NCI-H526 (cell line): ENCODE data around the gene TALDO1.
A peak's percentile ranks its signal among the peaks of the same experiment; 100 is the strongest.

Source experiments
- DNase-seq, 2 experiments: peaks; one replicate each; lab custom pipeline; 2025; lab: John Stamatoyannopoulos, UW

The TALDO1 gene

DNA sequence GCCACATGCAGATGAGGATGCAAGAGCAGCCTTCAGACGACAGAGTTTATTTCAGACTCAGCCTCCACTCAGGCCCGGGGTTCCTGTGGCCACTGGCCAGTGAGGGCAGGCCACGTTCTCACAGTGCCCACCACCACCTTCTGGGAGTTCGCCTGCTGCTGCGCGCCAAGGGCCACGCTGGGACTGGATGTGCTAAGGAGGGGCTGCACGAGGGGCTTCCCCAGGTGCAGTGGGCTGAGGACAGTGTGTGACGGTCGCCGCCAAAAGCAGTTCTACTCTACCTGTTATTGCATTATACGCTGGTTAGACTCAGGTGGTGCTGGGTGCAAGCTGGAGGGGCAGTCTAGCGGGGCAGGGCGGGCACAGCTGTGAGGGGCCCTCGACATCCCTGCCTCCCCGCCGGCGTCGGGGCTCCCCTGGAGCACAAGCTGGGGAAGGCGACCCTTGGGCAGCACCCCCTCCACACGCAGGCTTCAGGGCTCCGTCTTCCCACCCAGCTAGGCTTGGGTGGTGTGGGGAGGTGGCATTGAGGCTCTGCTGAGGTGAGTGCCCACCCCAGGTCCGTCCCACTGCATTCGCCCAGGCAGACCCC lies 39.9 kb downstream of the TALDO1 start:
- DNase-seq, result no peak

DNA sequence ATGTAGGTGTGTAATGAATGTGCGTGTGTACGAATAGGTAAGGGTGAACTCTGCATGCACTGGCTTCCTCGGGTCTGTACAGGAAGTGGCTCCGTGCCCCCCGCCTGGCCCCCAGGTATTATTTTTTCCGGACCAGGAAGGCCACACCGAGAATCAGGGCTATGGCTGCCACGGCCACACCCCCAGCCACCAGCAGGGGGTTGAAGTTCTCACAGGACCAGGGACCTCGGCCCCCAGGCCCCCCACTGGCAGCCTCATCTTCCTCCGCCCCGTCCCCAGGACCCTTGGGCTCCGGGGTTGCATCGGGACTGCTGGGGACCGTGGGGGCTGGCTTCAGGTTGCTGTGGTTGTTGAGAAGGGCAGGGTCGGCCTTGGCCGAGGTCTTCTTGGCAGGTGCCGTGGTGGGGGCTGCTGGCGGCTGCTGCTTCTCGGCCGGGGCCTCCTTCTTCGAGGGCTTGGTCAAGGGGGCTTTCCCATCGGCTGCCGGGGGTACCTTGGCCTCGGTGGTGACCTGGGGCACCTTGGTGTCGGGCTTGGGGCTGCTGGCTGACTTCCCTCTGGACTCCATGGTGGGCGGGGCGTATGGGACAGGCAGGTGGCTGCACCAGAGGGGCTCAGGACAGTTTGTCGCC lies 40.9 kb downstream of the TALDO1 start:
- DNase-seq, result no peak

DNA sequence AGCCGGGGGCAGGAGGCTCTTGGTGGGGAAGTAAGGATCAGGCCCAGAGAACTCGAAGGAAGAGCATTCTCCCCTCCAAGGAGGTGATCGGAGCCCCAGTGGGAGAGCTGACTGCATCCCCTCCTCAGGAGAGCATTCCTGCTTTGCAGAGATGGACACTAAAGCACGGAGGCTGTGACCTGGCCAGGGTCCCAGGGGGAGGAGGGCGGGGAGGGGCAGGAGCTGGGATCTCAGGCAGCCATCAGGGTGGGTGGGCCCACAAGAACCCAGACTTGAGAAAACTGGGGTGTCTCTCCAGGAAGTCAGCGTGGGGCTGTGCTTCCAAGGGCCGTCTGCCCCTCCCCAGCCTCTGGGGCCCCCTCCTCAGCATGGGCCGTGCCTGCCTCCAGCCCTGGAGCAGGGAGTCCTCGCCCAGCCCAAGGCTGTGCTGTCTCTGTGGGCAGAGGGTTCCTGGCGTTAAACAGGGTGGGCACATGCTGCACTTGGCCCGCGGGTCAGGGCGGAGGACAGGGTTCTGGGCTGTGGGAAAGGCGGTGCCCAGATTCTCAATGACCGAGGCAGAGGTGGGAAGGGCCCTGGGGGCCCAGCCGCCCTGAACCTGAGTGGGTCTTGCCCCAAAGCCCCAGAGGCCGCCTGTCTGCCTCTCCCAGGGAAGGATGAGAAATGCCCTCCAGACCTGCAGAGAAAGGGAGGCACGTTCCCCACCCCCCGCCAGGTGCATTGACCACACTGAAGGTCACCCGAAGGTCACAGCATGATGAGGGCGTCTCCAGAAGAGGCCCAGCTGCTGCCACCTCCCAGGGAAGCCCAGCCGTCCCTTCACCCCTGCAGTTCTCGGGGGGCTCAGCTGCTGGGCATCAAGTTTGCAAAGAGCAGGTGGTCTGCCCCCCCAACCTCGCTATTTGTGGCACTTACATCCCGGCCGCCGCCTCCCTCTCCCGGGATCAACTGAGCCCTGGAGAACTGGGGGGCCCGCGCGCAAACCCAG lies 42.0 kb downstream of the TALDO1 start:
- no peak for DNase-seq

DNA sequence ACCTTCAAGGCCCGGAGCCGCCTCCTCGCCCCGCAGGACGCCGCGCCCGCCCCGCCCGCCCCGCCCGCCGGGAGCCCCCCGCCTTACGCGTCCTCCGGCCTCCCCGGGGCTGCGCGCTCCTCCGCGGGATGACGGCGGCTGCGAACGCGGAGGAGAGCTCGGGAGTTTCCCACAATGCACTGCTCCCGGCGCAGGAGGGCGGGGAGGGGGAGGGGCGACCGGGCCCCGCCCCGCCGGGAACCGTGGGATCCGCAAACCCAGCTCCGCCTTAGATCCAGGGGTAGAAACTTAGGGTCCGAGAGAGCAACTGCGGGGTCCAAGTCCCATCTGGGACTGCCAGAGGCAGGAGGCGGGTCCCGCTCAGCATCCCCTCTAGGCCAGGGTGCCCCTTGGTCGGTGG lies 42.7 kb downstream of the TALDO1 start, which contains the start of gene CEND1:
Gene CEND1 (minus strand): TSS at position 148 of the 400 bp plus-strand sequence. CDS start 1,514 bp downstream, outside the sequence.
- DNase-seq, result peak in 1 of 2 experiments; percentile 74

DNA sequence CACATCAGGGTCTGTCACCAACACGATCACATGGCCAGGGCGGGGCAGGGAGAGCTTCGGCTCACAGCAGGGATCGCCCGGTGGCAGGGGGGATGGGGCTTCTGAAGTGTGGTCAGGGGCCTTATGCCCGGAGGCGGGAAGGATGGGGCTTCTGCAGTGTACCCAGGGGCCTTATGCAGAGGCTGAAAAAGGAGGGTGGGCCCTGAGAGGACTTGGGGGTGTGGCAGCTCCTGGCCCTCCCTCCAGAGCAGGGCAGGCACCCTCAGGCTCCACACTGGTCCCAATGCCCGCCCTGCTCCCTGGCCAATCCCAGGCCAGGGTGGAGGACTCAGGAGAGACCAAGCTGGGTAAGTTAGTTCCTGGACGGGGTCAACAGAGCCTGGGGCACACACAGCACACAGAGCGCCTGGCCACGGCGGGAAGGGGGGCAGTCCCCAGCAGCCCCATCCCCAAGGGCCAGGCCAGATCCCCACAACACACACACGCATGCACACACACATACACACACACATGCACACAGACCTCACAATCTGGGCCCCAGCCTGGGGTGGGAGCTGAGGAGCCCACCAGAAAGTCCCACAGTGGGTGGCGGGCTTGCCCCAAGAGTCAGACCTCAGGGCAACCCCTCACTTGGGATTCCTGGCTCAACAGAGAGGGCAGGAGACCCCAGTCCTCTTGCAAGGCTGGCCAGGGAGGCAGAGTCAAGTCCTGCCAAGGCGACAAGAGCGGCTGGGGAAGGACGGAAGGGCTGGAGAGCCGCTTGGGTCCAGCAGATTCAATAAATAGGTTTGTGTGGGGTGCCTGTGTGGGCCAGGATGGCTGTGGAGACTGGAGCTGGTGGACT lies 43.7 kb downstream of the TALDO1 start:
- peak in 1 of 2 experiments; percentile 44 for DNase-seq

DNA sequence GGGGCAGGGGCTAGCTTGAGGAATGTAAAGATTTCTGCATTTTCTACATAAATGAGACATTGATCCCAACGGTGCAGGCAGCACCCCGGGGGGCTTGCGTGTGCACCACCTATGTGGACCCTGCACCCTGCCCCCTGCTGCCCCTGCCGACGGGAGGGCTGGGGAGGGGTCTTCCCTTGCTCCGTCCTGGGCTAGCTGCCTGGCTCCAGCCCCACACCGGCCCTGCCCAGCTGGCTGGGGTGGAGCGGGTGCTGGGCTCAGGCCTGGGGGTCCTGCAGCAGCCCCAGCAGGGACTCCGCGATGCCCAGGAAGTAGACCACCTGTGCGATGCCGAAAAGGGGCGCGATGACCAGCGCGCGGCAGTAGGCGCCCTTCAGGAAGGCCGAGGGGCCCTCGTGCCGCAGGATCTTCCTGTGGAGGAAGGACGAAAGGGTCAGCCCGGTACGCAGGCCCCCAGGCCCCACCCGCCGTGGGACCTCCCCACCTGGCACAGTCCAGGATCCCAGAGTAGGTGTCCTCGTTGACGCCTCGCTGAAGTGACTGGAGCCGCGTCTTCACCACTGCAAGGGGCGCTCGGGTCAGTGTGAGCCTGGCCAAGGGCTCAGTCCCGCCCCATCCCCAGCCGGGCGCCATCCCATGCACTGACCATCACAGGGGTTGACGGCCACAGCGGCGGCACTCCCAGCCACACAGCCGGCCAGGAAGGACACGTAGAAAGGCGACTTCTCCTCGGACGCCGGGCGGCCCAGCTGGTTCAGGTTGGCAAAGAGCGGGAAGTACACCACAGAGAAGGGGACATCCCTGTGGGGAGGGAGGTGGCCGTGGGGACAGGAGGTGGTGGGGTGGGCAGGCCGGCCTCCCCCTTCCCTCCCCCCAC lies 44.6 kb downstream of the TALDO1 start:
- no peak for DNase-seq

DNA sequence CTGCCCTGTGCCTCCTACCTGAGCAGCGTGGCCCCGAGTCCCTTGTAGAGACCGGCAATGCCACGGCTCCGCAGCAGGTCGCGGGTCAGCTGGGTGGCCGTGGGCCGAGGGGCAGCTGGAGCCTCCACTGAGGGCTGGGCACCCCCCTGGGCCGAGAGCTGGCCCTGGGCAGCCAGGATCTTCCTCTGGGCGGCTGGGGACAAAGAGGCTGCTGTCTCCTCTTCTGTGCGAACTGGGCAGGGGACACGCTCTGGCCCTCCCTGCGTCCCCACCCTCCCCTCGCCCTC lies 45.2 kb downstream of the TALDO1 start:
- no peak for DNase-seq

DNA sequence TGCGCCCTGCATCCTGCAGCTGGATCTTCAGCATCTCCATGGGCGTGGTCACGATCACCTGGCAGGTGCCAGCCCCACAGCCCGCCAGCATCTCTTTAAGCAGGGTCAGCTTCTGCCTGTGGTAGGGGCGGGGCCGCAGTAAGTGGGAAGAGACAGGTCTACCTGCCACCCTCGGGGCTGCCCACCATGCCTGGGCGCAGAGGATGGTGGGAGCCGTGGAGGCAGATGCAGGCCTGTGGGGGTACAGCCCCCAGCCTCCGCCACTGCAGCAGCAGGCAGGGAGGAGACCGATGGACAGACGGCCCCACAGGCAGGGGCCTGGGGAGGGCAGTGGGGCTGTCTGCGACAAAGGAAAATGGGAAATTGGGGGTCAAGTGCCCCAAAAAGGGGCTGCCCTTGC lies 45.6 kb downstream of the TALDO1 start:
- DNase-seq, result peak in 1 of 2 experiments; percentile 55

DNA sequence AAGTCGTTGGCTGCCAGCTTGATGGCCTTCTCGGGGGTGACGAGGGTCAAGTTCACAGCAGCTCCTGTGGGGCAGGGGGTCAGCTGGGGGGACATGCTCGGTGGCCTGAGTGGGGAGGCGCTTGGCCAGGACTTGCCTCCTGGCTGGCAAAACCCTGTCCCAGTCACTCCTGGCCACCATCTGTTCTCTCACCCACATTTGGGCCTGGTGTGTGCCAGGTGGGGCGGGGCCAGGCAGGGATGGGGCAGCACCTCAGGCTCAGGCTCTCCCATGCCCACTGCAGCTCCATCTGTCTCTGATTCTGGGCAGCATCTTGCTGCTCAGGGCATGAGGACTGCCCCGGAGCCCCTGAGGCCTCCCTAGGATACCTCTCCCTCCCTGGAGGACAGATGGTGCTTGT lies 46.3 kb downstream of the TALDO1 start:
- DNase-seq, result no peak

DNA sequence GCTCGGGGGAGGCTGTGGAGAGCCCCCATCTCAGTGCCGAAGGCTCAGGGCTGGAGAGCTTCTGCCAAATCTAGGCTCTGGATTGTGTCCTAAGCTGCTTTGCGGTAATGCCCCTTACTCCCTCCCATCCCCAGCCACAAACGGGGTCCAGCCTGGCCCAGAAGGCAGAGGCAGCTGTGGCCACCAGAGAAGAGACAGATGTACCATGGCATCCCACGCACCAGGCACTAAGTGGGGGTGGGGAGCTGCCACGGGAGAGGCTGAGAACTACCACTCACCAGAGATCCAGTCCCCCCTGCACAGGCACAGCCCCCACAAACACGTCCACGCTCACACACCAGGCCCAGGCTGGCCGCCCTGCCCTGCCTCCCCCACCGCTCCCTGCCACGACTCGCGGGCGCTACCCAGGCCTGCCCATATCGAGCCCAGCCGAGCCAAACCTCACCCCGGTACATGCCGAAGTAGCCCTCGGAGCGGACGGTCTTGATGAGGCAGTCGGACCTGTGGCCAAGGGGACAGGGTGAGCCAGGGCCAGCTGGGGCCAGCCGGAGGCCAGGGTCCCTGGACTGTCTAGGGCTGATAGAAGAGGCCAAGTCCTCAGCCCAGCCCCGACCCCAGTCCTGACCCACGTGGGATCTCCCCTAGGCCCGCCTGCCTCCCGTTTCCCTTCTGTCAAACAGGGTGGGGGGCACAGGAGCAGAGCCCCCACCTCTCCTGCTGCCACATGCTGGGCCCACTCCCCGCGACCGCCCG lies 46.9 kb downstream of the TALDO1 start:
- no peak for DNase-seq

DNA sequence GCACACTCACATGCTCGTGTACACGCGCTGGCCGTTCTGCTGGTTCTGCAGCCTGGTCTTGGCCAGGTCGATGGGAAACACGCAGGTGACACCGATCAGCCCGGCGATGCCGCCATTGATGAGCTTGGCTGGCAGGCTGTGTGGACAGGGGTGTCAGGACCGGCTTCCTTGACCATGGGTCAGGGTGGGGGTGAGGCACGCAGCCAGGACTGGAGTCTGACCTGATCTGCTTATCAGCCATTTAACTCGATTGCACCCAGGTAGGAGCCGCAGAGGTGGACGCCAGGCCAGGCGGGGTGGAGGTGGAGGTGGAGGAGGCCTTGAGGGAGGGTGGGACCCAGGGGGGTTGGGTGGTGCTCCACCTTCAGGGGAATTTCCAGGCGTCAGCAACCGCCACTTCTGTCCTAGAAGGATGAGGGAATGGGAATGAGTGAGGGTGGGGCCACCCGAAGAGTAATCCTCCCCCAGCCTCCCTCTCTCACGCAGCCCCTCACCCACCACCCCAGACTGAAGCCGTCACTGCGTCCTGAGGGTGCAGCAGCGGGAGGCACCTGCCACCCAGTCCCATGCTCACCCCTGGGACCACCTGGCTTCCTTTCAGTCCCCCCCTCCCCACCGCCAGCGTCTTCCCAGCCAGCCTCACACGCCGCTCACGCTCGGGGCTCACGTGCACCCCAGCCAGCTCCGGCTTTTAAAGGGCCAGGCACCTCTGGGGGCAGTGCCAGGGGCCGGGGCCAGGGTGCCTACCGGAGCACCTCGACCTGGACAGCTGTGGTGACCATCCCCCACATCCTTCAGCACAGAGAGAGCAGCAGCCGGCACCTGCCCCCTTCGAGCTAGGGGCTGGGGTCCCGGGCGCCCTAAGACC lies 47.7 kb downstream of the TALDO1 start:
- peak in 1 of 2 experiments; percentile 71 for DNase-seq

DNA sequence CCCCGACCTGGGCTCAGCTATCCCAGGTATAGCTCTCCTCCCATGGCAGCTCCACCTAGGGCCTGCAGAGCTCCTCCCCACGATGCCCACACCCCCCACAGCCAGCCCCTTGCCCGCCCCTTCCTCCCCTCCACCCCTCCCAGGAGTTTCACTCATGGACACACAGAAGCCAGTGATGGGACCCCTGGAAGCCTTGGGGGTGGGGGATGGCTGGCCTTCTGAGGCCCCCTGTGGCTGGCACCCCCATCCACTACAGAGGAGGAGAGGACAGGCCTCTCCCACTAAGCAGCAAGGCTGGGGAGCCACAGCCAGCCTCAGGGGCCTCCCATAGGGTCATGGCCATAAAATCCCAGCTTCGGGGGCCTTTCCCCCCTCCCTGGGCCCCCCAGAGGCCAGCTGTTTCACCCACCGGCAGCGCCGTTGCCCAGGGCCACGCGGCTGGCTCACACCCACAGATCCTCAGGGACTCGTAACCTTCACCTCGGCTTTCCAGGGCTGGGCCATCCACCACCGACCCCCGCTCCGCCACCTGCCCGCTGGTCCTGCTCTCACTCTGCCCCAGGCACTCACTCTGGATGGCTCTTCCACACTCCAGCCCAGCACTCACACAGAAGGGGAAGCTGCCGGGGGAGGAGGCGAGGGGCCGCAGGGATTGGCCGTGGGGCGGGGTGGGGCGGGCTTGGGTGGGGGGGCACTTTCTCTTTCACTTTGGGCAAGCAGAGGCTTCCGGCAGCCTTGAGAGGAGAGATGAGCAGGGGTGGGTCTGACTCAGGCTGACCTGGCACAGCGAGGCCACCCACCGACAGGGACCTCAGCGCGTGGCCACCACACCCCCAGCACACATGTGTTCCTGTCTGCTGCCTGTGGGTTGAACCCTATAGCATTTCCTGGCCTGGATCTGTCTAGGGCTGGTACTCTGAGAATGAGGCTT lies 48.6 kb downstream of the TALDO1 start:
- peak; percentile 74 to 91 for DNase-seq

DNA sequence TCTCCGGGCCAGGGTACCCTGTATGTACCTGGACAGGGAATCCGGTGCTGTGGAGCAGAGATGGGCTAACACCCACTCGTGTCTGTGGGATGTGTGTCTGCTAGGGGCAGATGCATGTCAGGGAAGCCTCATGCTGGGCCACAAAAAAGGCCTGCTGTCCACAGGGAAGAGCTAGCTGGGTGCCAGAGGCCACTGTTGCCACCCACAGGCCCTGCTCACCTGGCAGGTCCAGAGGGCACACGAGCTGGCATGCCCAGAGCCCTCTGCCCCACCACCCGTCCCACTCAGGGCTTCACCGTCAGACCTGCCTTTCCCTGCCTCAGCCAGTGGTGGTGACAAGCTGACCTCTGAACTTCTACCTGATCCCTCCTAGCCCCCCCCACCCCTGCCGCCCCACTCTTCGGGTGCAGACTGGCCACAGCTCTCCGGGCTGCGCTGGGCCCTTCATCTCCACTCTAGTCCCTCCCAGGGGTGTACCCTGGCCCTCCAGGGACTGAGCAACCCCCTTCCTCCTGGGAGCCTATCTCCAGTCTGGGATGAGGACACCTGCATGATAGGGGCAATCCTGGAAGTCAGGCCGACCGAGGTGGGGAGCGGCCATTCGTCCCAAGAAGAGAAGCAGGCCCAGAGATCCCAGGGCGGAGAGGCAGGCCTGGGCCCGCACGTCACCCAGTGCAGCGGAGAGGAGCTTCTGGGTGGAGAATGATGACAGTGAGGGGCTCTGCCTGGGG lies 49.5 kb downstream of the TALDO1 start:
- DNase-seq, result no peak

DNA sequence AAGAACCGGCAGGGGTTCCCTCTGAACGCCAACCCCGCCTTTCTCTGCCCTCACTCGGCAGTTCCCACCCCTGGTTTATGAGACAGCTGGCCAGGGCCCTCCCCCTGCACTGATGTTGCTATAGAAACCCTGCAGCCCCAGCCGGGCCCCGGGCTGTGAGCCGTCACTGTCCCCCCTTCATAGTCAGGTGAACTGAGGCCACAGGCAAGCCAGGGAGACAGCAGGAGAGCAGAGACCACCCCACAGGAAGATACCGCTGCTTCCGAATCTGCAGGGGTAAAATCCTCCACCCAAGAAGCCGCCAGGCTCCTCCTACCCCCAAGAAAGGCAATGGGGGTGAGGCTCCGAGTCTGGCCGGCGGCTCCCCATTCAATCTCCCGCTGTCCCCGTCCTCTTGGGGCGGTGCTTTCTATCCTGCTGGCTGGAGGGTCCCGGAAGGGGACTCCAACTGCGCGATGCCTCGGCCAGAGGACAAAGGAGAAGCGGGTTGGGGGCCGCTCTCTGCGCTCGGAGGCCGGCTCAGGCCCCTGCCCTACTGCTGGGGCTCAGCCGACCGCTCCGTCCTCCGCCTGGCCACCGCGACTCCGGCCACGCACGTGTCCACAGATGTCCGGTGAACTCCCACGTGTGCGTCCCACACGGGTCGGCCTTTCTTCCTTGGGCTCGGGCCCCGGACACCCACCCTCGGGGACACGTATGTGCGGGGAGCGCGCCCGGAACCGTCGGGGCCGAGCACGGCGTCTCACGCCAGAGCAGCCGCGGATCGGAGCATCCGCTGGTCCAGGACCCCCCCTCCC lies 50.2 kb downstream of the TALDO1 start:
- DNase-seq, result peak; percentile 81 to 94

DNA sequence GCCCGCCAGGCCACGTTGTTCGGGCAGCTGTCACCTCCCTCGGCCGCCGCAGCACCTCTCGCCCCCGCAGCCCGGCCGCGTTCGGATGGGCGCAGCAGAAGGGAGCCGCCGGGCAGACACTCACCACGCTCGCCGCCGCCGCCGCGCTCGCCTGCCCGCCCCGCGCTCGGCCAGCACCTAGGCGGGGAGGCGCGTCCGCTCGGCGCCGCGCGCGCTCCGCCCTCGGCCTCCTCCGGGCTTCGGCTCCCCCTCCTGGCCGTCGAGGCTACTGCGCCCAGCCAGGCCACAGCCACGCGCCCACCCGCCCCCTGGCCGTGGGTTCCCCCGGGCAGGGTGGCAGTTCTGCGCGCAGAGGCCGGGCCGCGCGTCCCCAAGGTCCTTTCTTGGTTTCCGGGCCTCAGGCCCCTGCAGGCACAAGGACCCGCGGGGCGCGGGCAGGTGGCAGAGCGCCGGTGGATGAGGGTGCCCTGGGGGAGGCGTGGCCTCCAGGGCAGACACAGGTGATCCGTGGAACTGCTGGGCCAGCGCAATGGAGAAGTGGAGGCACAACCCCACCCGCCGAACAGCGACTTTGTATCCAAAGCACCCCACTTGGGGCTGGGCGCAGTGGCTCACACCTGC lies 50.9 kb downstream of the TALDO1 start, which contains the start of gene SLC25A22:
Gene SLC25A22 (minus strand): TSS at position 189 of the 621 bp plus-strand sequence. CDS start 3,275 bp downstream, outside the sequence.
- peak in 1 of 2 experiments; percentile 92 for DNase-seq
